ENCODE data around the gene SCYGR1.

SCYGR1 gene

DNA sequence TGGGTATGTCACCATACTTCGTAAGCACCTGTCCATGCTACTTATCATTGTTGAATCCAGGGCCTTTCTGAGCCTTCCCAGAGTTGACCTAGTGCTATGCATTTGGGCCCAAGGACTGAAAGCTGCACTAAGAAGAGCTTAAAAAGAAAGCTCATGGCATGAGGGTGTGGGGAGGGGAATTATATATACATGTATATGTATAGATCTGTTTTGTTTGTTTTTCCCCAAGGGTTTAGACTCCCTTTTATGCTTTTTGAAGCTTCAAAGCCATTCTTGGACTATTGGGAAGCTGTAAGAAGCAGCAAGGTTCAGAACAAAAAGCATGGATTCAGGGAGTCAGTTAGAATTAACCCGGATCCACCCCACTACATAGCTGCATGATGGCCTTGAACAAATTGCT is 39.4 kb downstream of the SCYGR1 start:
- no peaks in the 10 kb centered on the region for H3K36me3 ChIP-seq (ENCODE audit: control insufficient read depth, insufficient read depth, low read length)
- no peak overlapping the region for H4K5ac ChIP-seq (ENCODE audit: low read length)
- no peak overlapping the region for H2BK5ac ChIP-seq (ENCODE audit: low read length)
- H3K4me3 ChIP-seq (ENCODE audit: low read length) = no peak overlapping the region
- no peak overlapping the region for H3K23ac ChIP-seq (ENCODE audit: low read length)
- H2AK5ac ChIP-seq (ENCODE audit: low read length) = no peak overlapping the region
- H2BK15ac ChIP-seq (replicated peaks; ENCODE audit: low read depth) = no peak overlapping the region
- no peaks in the 10 kb centered on the region for H3K79me1 ChIP-seq (ENCODE audit: low read length)
- H3K79me2 ChIP-seq (ENCODE audit: control insufficient read depth, insufficient read depth, low read length) = no peaks in the 10 kb centered on the region
- no peaks in the 10 kb centered on the region for H3K4me1 ChIP-seq (ENCODE audit: control insufficient read depth, low read depth, low read length)
- no peak overlapping the region for H3K27ac ChIP-seq (ENCODE audit: low read depth, low read length)
- H3K4ac ChIP-seq (ENCODE audit: low read depth, low read length) = no peak overlapping the region
- DNase-seq = no peak
- H3K4me2 ChIP-seq (ENCODE audit: low read length) = no peak overlapping the region
- no peak overlapping the region for H3K18ac ChIP-seq (ENCODE audit: low read length)
- H3K9ac ChIP-seq (ENCODE audit: low read length) = no peak overlapping the region
- no peak overlapping the region for H3K56ac ChIP-seq (ENCODE audit: low read length)
- H3K27me3 ChIP-seq (ENCODE audit: insufficient read depth, low read length, poor library complexity) = no peaks in the 10 kb centered on the region
- no peak overlapping the region for H4K8ac ChIP-seq (ENCODE audit: low read depth, low read length)
- no peak overlapping the region for H2BK120ac ChIP-seq (ENCODE audit: low read depth, low read length)
- WGBS (ENCODE audit: extremely low coverage, insufficient coverage, low lambda C conversion rate) = no CpG with 5 or more reads among the region's 2 CpGs

DNA sequence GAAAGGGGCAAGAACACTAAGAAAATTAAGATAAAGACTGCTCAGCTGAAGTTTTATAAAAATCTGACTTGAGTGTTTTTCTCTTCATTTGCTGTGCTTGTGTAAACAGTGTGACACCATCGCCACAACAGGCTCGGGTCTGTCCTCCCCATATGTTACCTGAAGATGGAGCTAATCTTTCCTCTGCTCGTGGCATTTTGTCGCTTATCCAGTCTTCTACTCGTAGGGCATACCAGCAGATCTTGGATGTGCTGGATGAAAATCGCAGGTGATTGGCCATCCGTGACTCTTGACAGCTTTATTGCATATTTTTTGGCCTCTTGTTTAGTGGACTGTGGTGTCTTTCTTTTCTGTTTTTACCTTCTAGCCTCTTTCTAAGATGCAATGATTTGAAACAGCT is 40.6 kb downstream of the SCYGR1 start:
- Histone ChIP-seq H3K79me1 (ENCODE audit: low read length) (no peaks in the 10 kb centered on the region), H3K4me1 (ENCODE audit: control insufficient read depth, low read depth, low read length) (no peaks in the 10 kb centered on the region), H2BK5ac (ENCODE audit: low read length) (no peak overlapping the region), H3K4me3 (ENCODE audit: low read length) (no peak overlapping the region), H4K8ac (ENCODE audit: low read depth, low read length) (no peak overlapping the region), H3K27ac (ENCODE audit: low read depth, low read length) (no peak overlapping the region), H3K4me2 (ENCODE audit: low read length) (no peak overlapping the region), H3K23ac (ENCODE audit: low read length) (no peak overlapping the region), H2AK5ac (ENCODE audit: low read length) (no peak overlapping the region), H3K9ac (ENCODE audit: low read length) (no peak overlapping the region), H2BK120ac (ENCODE audit: low read depth, low read length) (no peak overlapping the region), H3K18ac (ENCODE audit: low read length) (no peak overlapping the region), H3K27me3 (ENCODE audit: insufficient read depth, low read length, poor library complexity) (no peaks in the 10 kb centered on the region), H3K36me3 (ENCODE audit: control insufficient read depth, insufficient read depth, low read length) (no peaks in the 10 kb centered on the region), H2BK15ac (replicated peaks; ENCODE audit: low read depth) (no peak overlapping the region), H3K79me2 (ENCODE audit: control insufficient read depth, insufficient read depth, low read length) (no peaks in the 10 kb centered on the region), H3K56ac (ENCODE audit: low read length) (no peak overlapping the region), H4K5ac (ENCODE audit: low read length) (no peak overlapping the region), H3K4ac (ENCODE audit: low read depth, low read length) (no peak overlapping the region)
- no CpG with 5 or more reads among the region's 7 CpGs for WGBS (ENCODE audit: extremely low coverage, insufficient coverage, low lambda C conversion rate)
- peak; percentile 62 for DNase-seq

DNA sequence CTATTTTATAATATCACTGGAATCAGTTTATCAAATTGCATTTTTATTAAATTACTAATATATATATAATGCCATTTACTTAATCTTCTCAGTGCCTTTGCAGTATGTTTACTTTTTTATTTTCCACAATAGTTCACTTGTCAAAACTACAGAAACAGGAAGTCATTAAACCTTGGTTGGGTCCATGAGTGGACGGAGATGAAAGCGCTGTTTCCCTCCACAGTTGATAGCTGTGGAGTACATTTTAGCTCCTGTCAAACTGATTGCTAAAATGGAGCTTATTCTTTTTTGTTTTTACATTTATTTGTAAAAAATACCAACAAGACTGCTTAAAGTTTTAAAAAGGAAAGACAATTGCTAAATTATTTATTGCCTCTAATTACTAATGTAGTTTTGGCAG is 43.5 kb downstream of the SCYGR1 start:
- Histone ChIP-seq H3K23ac (ENCODE audit: low read length) (no peak overlapping the region), H3K27ac (ENCODE audit: low read depth, low read length) (no peak overlapping the region), H2BK5ac (ENCODE audit: low read length) (no peak overlapping the region), H4K8ac (ENCODE audit: low read depth, low read length) (no peak overlapping the region), H3K4ac (ENCODE audit: low read depth, low read length) (no peak overlapping the region), H3K27me3 (ENCODE audit: insufficient read depth, low read length, poor library complexity) (no peaks in the 10 kb centered on the region), H2BK15ac (replicated peaks; ENCODE audit: low read depth) (no peak overlapping the region), H3K79me1 (ENCODE audit: low read length) (no peaks in the 10 kb centered on the region), H3K4me3 (ENCODE audit: low read length) (no peak overlapping the region), H3K4me1 (ENCODE audit: control insufficient read depth, low read depth, low read length) (no peaks in the 10 kb centered on the region), H3K9ac (ENCODE audit: low read length) (no peak overlapping the region), H3K18ac (ENCODE audit: low read length) (no peak overlapping the region), H2BK120ac (ENCODE audit: low read depth, low read length) (no peak overlapping the region), H3K4me2 (ENCODE audit: low read length) (no peak overlapping the region), H3K56ac (ENCODE audit: low read length) (no peak overlapping the region), H3K36me3 (ENCODE audit: control insufficient read depth, insufficient read depth, low read length) (no peaks in the 10 kb centered on the region), H3K79me2 (ENCODE audit: control insufficient read depth, insufficient read depth, low read length) (no peaks in the 10 kb centered on the region), H4K5ac (ENCODE audit: low read length) (no peak overlapping the region), H2AK5ac (ENCODE audit: low read length) (no peak overlapping the region)
- WGBS (ENCODE audit: extremely low coverage, insufficient coverage, low lambda C conversion rate) = no CpG with 5 or more reads among the region's 2 CpGs
- no peak for DNase-seq

DNA sequence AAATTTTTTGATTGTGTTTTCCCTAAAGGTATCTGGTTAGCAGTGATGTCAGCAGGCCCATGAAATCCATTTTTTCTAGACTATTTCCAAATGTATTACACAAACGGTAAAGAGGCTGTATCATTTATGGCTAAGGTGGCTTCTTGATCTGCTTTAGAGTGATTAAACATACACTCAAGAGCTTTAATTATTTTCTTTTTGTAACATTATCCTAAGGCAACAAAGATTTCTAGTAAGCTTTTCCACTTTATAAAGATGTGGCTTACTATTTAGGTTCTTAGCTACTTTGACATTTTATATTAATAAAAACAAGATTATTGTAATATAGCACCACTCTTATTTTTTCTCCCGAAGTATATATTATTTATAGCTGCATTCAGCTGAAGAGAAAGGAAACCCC is 46.2 kb downstream of the SCYGR1 start:
- H4K8ac ChIP-seq (ENCODE audit: low read depth, low read length) = no peak overlapping the region
- no peak overlapping the region for H3K56ac ChIP-seq (ENCODE audit: low read length)
- H3K4me1 ChIP-seq (ENCODE audit: control insufficient read depth, low read depth, low read length) = no peaks in the 10 kb centered on the region
- no peak overlapping the region for H3K23ac ChIP-seq (ENCODE audit: low read length)
- H3K18ac ChIP-seq (ENCODE audit: low read length) = no peak overlapping the region
- H2BK120ac ChIP-seq (ENCODE audit: low read depth, low read length) = no peak overlapping the region
- no peak overlapping the region for H3K27ac ChIP-seq (ENCODE audit: low read depth, low read length)
- H4K5ac ChIP-seq (ENCODE audit: low read length) = no peak overlapping the region
- no peak overlapping the region for H3K4ac ChIP-seq (ENCODE audit: low read depth, low read length)
- no peaks in the 10 kb centered on the region for H3K79me1 ChIP-seq (ENCODE audit: low read length)
- no CpG with 5 or more reads among the region's 2 CpGs for WGBS (ENCODE audit: extremely low coverage, insufficient coverage, low lambda C conversion rate)
- no peak overlapping the region for H3K4me2 ChIP-seq (ENCODE audit: low read length)
- no peaks in the 10 kb centered on the region for H3K36me3 ChIP-seq (ENCODE audit: control insufficient read depth, insufficient read depth, low read length)
- H2BK15ac ChIP-seq (replicated peaks; ENCODE audit: low read depth) = no peak overlapping the region
- no peak overlapping the region for H2AK5ac ChIP-seq (ENCODE audit: low read length)
- H3K9ac ChIP-seq (ENCODE audit: low read length) = no peak overlapping the region
- H2BK5ac ChIP-seq (ENCODE audit: low read length) = no peak overlapping the region
- DNase-seq = no peak
- no peak overlapping the region for H3K4me3 ChIP-seq (ENCODE audit: low read length)
- no peaks in the 10 kb centered on the region for H3K79me2 ChIP-seq (ENCODE audit: control insufficient read depth, insufficient read depth, low read length)
- no peaks in the 10 kb centered on the region for H3K27me3 ChIP-seq (ENCODE audit: insufficient read depth, low read length, poor library complexity)

DNA sequence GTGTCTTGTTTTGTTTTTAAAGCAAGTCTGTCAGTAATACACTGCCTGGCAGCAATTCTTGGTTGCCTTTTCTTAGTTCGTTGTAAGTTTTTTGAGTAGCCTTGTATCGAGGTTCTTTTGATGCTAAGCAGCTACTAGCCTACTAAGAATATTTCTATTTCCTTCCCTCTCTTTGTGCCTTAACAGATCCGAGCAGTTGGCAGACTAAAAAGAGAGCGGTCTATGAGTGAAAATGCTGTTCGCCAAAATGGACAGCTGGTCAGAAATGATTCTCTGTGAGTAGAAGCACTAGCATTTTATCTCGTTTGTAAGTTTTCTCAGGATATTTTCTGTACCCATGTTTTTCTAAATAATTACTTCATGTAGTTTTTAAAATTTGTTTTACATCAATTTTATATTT is 47.6 kb downstream of the SCYGR1 start:
- Histone ChIP-seq H4K8ac (ENCODE audit: low read depth, low read length) (no peak overlapping the region), H3K79me1 (ENCODE audit: low read length) (no peaks in the 10 kb centered on the region), H3K18ac (ENCODE audit: low read length) (no peak overlapping the region), H3K4me3 (ENCODE audit: low read length) (no peak overlapping the region), H3K56ac (ENCODE audit: low read length) (no peak overlapping the region), H3K79me2 (ENCODE audit: control insufficient read depth, insufficient read depth, low read length) (no peaks in the 10 kb centered on the region), H2BK15ac (replicated peaks; ENCODE audit: low read depth) (no peak overlapping the region), H2BK5ac (ENCODE audit: low read length) (no peak overlapping the region), H3K4ac (ENCODE audit: low read depth, low read length) (no peak overlapping the region), H4K5ac (ENCODE audit: low read length) (no peak overlapping the region), H3K9ac (ENCODE audit: low read length) (no peak overlapping the region), H3K4me2 (ENCODE audit: low read length) (no peak overlapping the region), H3K4me1 (ENCODE audit: control insufficient read depth, low read depth, low read length) (no peaks in the 10 kb centered on the region), H2BK120ac (ENCODE audit: low read depth, low read length) (no peak overlapping the region), H2AK5ac (ENCODE audit: low read length) (no peak overlapping the region), H3K23ac (ENCODE audit: low read length) (no peak overlapping the region), H3K27me3 (ENCODE audit: insufficient read depth, low read length, poor library complexity) (no peaks in the 10 kb centered on the region), H3K36me3 (ENCODE audit: control insufficient read depth, insufficient read depth, low read length) (peaks cover 3% of the 10 kb centered on the region), H3K27ac (ENCODE audit: low read depth, low read length) (no peak overlapping the region)
- WGBS (ENCODE audit: extremely low coverage, insufficient coverage, low lambda C conversion rate) = no CpG with 5 or more reads among the region's 6 CpGs
- DNase-seq = no peak

DNA sequence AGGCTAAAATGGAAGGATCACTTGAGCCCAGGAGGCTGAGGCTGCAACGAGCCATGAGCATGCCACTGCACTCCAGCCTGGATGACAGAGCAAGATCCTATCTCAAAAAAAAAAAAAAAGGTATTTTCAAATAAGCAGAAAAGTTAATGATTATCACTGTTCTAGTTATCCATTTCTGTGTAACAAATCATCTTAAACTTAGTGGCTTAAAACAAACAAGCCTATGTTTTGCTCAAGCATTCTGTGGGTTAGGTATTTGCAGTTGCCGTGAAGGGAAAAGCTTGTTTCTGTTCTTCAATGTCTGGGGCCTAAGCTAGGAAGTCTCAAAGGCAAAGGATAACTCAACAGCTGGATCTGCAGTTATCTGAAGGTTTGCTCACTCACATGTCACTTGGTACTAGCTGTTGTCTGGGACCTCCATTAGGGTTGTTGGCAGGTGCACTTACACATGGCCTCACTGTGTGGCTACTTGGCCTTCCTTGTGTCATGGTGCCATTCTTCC is 48.6 kb downstream of the SCYGR1 start:
- Histone ChIP-seq H3K23ac (ENCODE audit: low read length) (no peak overlapping the region), H3K79me2 (ENCODE audit: control insufficient read depth, insufficient read depth, low read length) (no peaks in the 10 kb centered on the region), H3K36me3 (ENCODE audit: control insufficient read depth, insufficient read depth, low read length) (peaks cover 3% of the 10 kb centered on the region)

More for the DNA sequence above, 48.6 kb downstream of the SCYGR1 start:
- no peaks in the 10 kb centered on the region for H3K79me1 ChIP-seq (ENCODE audit: low read length)
- H3K4me1 ChIP-seq (ENCODE audit: control insufficient read depth, low read depth, low read length) = no peaks in the 10 kb centered on the region
- no peak overlapping the region for H3K56ac ChIP-seq (ENCODE audit: low read length)
- no peak overlapping the region for H3K27ac ChIP-seq (ENCODE audit: low read depth, low read length)
- H4K5ac ChIP-seq (ENCODE audit: low read length) = no peak overlapping the region
- H2BK15ac ChIP-seq (replicated peaks; ENCODE audit: low read depth) = no peak overlapping the region
- no peak overlapping the region for H3K18ac ChIP-seq (ENCODE audit: low read length)
- no peak overlapping the region for H4K8ac ChIP-seq (ENCODE audit: low read depth, low read length)
- H2BK5ac ChIP-seq (ENCODE audit: low read length) = no peak overlapping the region
- WGBS (ENCODE audit: extremely low coverage, insufficient coverage, low lambda C conversion rate) = no CpG with 5 or more reads among the region's 2 CpGs
- H3K9ac ChIP-seq (ENCODE audit: low read length) = no peak overlapping the region
- no peak overlapping the region for H3K4ac ChIP-seq (ENCODE audit: low read depth, low read length)
- no peak overlapping the region for H3K4me3 ChIP-seq (ENCODE audit: low read length)
- no peak overlapping the region for H3K4me2 ChIP-seq (ENCODE audit: low read length)
- no peaks in the 10 kb centered on the region for H3K27me3 ChIP-seq (ENCODE audit: insufficient read depth, low read length, poor library complexity)
- H2BK120ac ChIP-seq (ENCODE audit: low read depth, low read length) = no peak overlapping the region
- no peak overlapping the region for H2AK5ac ChIP-seq (ENCODE audit: low read length)
- no peak for DNase-seq
